OCI-LY1 (cell line): ENCODE results near the gene FAM81A.

ENCODE experiments used
- CTCF ChIP-seq: fragments of 200-600 bp; sonication (generic), shearing (Covaris generic); IDR thresholded peaks from 2 replicates; pipeline ENCODE4 v1.5.1; 2017; ENCODE audit warnings: mild to moderate bottlenecking, antibody characterized with exemption, low read length, moderate library complexity, mixed read lengths
- EZH2 ChIP-seq: fragments of 200-600 bp; sonication (generic), shearing (Covaris generic); IDR thresholded peaks from 2 replicates; pipeline ENCODE4 v1.8.0; 2017; ENCODE audit warnings: borderline replicate concordance, mixed run types, mild to moderate bottlenecking, antibody characterized with exemption, low read length, moderate library complexity, mixed read lengths

- TF ChIP-seq CTCF: no peak
- TF ChIP-seq EZH2: no peak
Observed at GRCh38 chr15:59473226-59473625, 35.2 kb downstream of the FAM81A start.
